HG02870 (cell line): ENCODE results near the gene CORIN.

ENCODE experiments used
- ATAC-seq: cut with Tn5 transposase; IDR thresholded peaks from one replicate; pipeline ENCODE4 v1.9.1; 2021; ENCODE audit warnings: mild to moderate bottlenecking, moderate library complexity; ENCODE audit not compliant: unreplicated experiment

The CORIN gene

GRCh38 chr4:47647544-47647943 lies 190.3 kb downstream of the CORIN start:
- no peak for ATAC-seq

- no peak for ATAC-seq
These were observed 190.8 kb downstream of the CORIN start for GRCh38 chr4:47647029-47647428.

- no peak for ATAC-seq
These were observed 191.5 kb downstream of the CORIN start for GRCh38 chr4:47646372-47646771.

GRCh38 chr4:47643845-47644244 lies 194.0 kb downstream of the CORIN start:
- no peak for ATAC-seq

GRCh38 chr4:47642985-47643760 lies 194.7 kb downstream of the CORIN start:
- no peak for ATAC-seq

- no peak for ATAC-seq
These were observed 195.6 kb downstream of the CORIN start for GRCh38 chr4:47642191-47642830.

- no peak for ATAC-seq
These were observed 196.1 kb downstream of the CORIN start for GRCh38 chr4:47641755-47642154.

GRCh38 chr4:47640911-47641310 lies 197.0 kb downstream of the CORIN start:
- ATAC-seq: no peak

GRCh38 chr4:47639531-47639930 lies 198.3 kb downstream of the CORIN start:
- ATAC-seq: no peak

- no peak for ATAC-seq
These were observed 206.7 kb downstream of the CORIN start for GRCh38 chr4:47631161-47631560.

- no peak for ATAC-seq
These were observed 213.8 kb downstream of the CORIN start for GRCh38 chr4:47624031-47624441.

- no peak for ATAC-seq
These were observed 216.7 kb downstream of the CORIN start for GRCh38 chr4:47621181-47621580.

GRCh38 chr4:47619691-47620090 lies 218.2 kb downstream of the CORIN start:
- ATAC-seq: no peak

- peak; percentile 94 for ATAC-seq
These were observed 220.3 kb downstream of the CORIN start for GRCh38 chr4:47617607-47618006.

GRCh38 chr4:47615385-47615784 lies 222.5 kb downstream of the CORIN start:
- no peak for ATAC-seq

GRCh38 chr4:47612116-47613023 lies 225.5 kb downstream of the CORIN start:
- no peak for ATAC-seq

- ATAC-seq: no peak
These were observed 231.4 kb downstream of the CORIN start for GRCh38 chr4:47606482-47606881.

GRCh38 chr4:47598896-47599295 lies 239.0 kb downstream of the CORIN start:
- no peak for ATAC-seq

- no peak for ATAC-seq
These were observed 239.5 kb downstream of the CORIN start for GRCh38 chr4:47598320-47598719.

GRCh38 chr4:47597696-47598095 lies 240.2 kb downstream of the CORIN start:
- ATAC-seq: no peak

GRCh38 chr4:47590325-47590724 lies 247.5 kb downstream of the CORIN start:
- ATAC-seq: no peak
